CD14-positive monocyte (primary cell): ENCODE measurements around the gene ZSCAN12. TPM values are rescaled to one million over a fixed set of nuclear protein-coding genes. Genes with fewer than 3 reads are reported as not detected.

Source experiments
- DNase-seq, 3 donors: peaks; one replicate each; pipeline ENCODE4 v3.0.0-alpha.2; 2011 to 2022
- H2AFZ ChIP-seq: 2 replicates; pipeline ENCODE4 v1.6.0; 2012; ENCODE audit warnings: mild to moderate bottlenecking, low read depth, low read length, inconsistent platforms; ENCODE audit not compliant: insufficient read depth, poor library complexity, severe bottlenecking
- H3K27ac ChIP-seq, 2 donors: 1 replicate in 1 of 2; 2 replicates in 1 of 2; pipeline ENCODE4 v1.5.1; 2012 to 2013; ENCODE audit warnings: low read length in 2 of 2, control low read depth in 1 of 2, inconsistent platforms in 1 of 2, low read depth in 1 of 2, mild to moderate bottlenecking in 1 of 2
- H3K27me3 ChIP-seq, 2 donors: one replicate each; pipeline versions ENCODE4 v1.6.0 to v1.6.1; 2011 to 2013; ENCODE audit warnings: low read length in 2 of 2; ENCODE audit not compliant: control insufficient read depth in 2 of 2, insufficient read depth in 2 of 2
- H3K36me3 ChIP-seq, 2 donors: replicated peaks in 1 of 2; 1 replicate in 1 of 2; 2 replicates in 1 of 2; pipeline versions ENCODE4 v1.5.1 to v1.6.1; 2012 to 2013; ENCODE audit warnings: low read length in 2 of 2, control low read depth in 1 of 2, inconsistent platforms in 1 of 2, mild to moderate bottlenecking in 1 of 2; ENCODE audit not compliant: insufficient read depth in 2 of 2, control insufficient read depth in 1 of 2
- H3K4me1 ChIP-seq, 2 donors: 1 replicate in 1 of 2; 2 replicates in 1 of 2; pipeline versions ENCODE4 v1.5.1 to v1.6.1; 2012 to 2013; ENCODE audit warnings: low read length in 2 of 2, control low read depth in 1 of 2, inconsistent platforms in 1 of 2, mild to moderate bottlenecking in 1 of 2, moderate library complexity in 1 of 2; ENCODE audit not compliant: insufficient read depth in 2 of 2, control insufficient read depth in 1 of 2
- H3K4me2 ChIP-seq: replicated peaks from 2 replicates; pipeline ENCODE3; 2012; ENCODE audit warnings: low read length, moderate library complexity, mild to moderate bottlenecking; ENCODE audit not compliant: poor library complexity, severe bottlenecking; ENCODE audit errors: extremely low read depth
- H3K4me3 ChIP-seq, 3 experiments: fragments of 200-600 bp in 1 of 3; sonication (generic) in 1 of 3; replicated peaks in 1 of 3; 1 replicate in 2 of 3; 2 replicates in 1 of 3; pipeline ENCODE4 v1.5.1; 2011 to 2013; ENCODE audit warnings: low read length in 3 of 3, mild to moderate bottlenecking in 3 of 3, control low read depth in 2 of 3, low read depth in 2 of 3, inconsistent platforms in 1 of 3, moderate library complexity in 1 of 3
- H3K79me2 ChIP-seq: 2 replicates; pipeline ENCODE4 v1.6.0; 2012; ENCODE audit warnings: mild to moderate bottlenecking, control low read depth, inconsistent platforms, low read length, moderate library complexity; ENCODE audit not compliant: insufficient read depth
- H3K9ac ChIP-seq: 2 replicates; pipeline ENCODE4 v1.6.0; 2017; ENCODE audit warnings: low read length, mild to moderate bottlenecking; ENCODE audit not compliant: insufficient read depth, poor library complexity, severe bottlenecking
- H3K9me3 ChIP-seq, 2 donors: replicated peaks in 1 of 2; 1 replicate in 1 of 2; 2 replicates in 1 of 2; pipeline versions ENCODE4 v1.5.1 to v1.6.1; 2012 to 2013; ENCODE audit warnings: low read length in 2 of 2, control low read depth in 1 of 2; ENCODE audit not compliant: control insufficient read depth in 1 of 2, insufficient read depth in 1 of 2
- H4K20me1 ChIP-seq: 2 replicates; pipeline ENCODE4 v1.6.0; 2012; ENCODE audit warnings: mild to moderate bottlenecking, low read length, control low read depth, moderate library complexity; ENCODE audit not compliant: insufficient read depth
- H3K27ac Mint-ChIP-seq, 7 donors: one replicate each; pipeline ENCODE4 v1.8.0; 2020; ENCODE audit warnings: mild to moderate bottlenecking in 7 of 7, mixed read lengths in 7 of 7, moderate library complexity in 6 of 7, inconsistent platforms in 2 of 7
- H3K27me3 Mint-ChIP-seq, 3 donors: one replicate each; pipeline ENCODE4 v1.8.0; 2021 to 2022; ENCODE audit warnings: low read depth in 3 of 3, mild to moderate bottlenecking in 3 of 3, mixed read lengths in 3 of 3, moderate library complexity in 3 of 3, inconsistent platforms in 1 of 3
- H3K36me3 Mint-ChIP-seq, 2 donors: one replicate each; pipeline ENCODE4 v1.8.0; 2020; ENCODE audit warnings: mixed read lengths in 2 of 2, inconsistent platforms in 1 of 2, mild to moderate bottlenecking in 1 of 2
- H3K4me1 Mint-ChIP-seq: one replicate; pipeline ENCODE4 v1.8.0; 2020; ENCODE audit warnings: mild to moderate bottlenecking, mixed read lengths
- H3K4me3 Mint-ChIP-seq, 2 donors: one replicate each; pipeline ENCODE4 v1.8.0; 2020; ENCODE audit warnings: mild to moderate bottlenecking in 2 of 2, mixed read lengths in 2 of 2, moderate library complexity in 1 of 2
- H3K9me3 Mint-ChIP-seq, 7 donors: one replicate each; pipeline ENCODE4 v1.8.0; 2020 to 2022; ENCODE audit warnings: mixed read lengths in 7 of 7, mild to moderate bottlenecking in 6 of 7, moderate library complexity in 6 of 7, inconsistent platforms in 2 of 7
- CTCF ChIP-seq: fragments of 200-600 bp; IDR thresholded peaks from one replicate; pipeline ENCODE4 v1.8.0; 2022; ENCODE audit warnings: antibody characterized with exemption, mild to moderate bottlenecking
- WGBS: methylation state at CpG from one replicate; pipeline ENCODE4 v1.1.5; 2013; ENCODE audit warnings: missing lambda C conversion rate; ENCODE audit not compliant: insufficient coverage; 5-methylcytosine and 5-hydroxymethylcytosine counted together
- intact Hi-C, 2 donors: fragments of 100-400 bp; cut with micrococcal nuclease; formaldehyde crosslinking; loops; one replicate each; pipeline versions ENCODE4 v1.15.0 to v1.15.1; 2023
- polyA plus RNA-seq, 3 donors: library from polyadenylated mRNA; depleted of rRNA in 1 of 3; unstranded in 2 of 3; stranded (reverse) in 1 of 3; fragments of 300-500 nt in 2 of 3; fragments of >200 nt in 1 of 3; fragmentation: Illumina TruSeq in 2 of 3; gene quantifications; 1 replicate in 2 of 3; 2 replicates in 1 of 3; pipeline ENCODE4 v1.2.3, GENCODE V29; 2012 to 2021
- small RNA-seq: library from RNA; depleted of rRNA; stranded (forward); fragments of <200 nt; gene quantifications from one replicate; pipeline ENCODE3, GENCODE V24; 2012; ENCODE audit warnings: low read depth; ENCODE audit not compliant: insufficient read length

Gene ZSCAN12
- polyA plus RNA-seq, 3 donors, result 0.50 to 0.79 (median 0.73) TPM

DNA sequence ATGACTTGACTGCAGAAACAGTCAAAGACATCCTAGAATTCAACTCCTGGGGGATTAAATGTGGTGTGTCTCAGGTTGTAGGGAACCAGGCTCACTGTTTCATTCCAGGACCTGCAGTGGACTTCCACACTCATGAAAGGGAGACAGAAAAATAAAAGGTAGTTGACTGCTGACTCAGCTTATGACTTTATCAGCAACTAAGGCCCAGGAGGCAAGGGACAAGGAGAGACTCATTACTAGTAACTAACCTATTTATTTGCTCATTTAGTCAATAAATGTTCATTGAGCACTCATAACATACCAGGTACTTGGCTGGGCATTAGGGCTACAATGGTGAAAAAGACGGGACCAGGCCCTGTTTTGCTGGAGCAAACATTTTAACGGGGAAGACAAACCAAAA, 66.5 kb downstream of the ZSCAN12 start:
- no peak overlapping the region for H3K4me3 ChIP-seq
- TF ChIP-seq CTCF, result no peak
- no peaks in the 10 kb centered on the region for H4K20me1 ChIP-seq
- H3K9ac ChIP-seq, result no peak overlapping the region
- intact Hi-C loops, result loop anchor here (10.0 kb wide), 3 partner anchors 68 to 1198 kb away; partner anchors contain the start of genes ZNF165 (in 1 of the 2) and ZSCAN26 (in 1 of the 2)
- WGBS, result no CpG with 5 or more reads among the region's 2 CpGs
- H3K4me2 ChIP-seq, result no peak overlapping the region
- H3K36me3 Mint-ChIP-seq, result peaks cover 0 to 2% of the 10 kb centered on the region in 2 donors
- no peak overlapping the region for H2AFZ ChIP-seq
- no peaks in the 10 kb centered on the region for H3K79me2 ChIP-seq
- peaks cover 5% of the 10 kb centered on the region for H3K4me1 Mint-ChIP-seq
- H3K4me3 Mint-ChIP-seq, result no peak overlapping the region
- no peaks in the 10 kb centered on the region for H3K27me3 ChIP-seq
- H3K27ac ChIP-seq, result no peak overlapping the region
- H3K9me3 ChIP-seq, result peaks cover 0 to 9% of the 10 kb centered on the region in 2 donors
- H3K9me3 Mint-ChIP-seq, result peaks cover 6 to 15% (median 12%) of the 10 kb centered on the region in 7 donors
- no peak overlapping the region for H3K27ac Mint-ChIP-seq
- H3K4me1 ChIP-seq, result peaks cover 15 to 16% of the 10 kb centered on the region in 2 donors
- H3K27me3 Mint-ChIP-seq, result no peaks in the 10 kb centered on the region
- no peak for DNase-seq
- no peaks in the 10 kb centered on the region for H3K36me3 ChIP-seq

DNA sequence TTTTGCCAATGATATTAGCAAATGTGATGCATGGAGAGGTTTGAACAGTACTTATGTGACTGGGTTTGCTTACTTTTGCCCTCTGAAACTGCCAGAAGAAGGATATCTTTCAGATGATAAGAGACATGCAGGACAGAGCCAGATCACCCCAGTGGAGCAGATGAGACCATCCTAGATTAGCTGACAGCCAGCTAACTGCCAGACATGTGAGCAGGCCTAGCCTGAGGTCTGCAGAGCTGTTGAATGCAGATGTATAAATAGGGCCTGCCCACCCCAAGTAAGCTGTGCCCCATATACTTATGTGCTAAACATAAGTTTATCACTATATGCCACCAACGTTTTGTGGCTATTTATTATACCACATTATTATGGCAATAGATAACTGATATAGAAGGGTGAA, 69.5 kb downstream of the ZSCAN12 start:
- DNase-seq, result no peak
- Mint-ChIP-seq H3K4me3 (no peak overlapping the region), H3K27me3 (no peaks in the 10 kb centered on the region), H3K9me3 (peaks cover 22 to 39% (median 33%) of the 10 kb centered on the region in 7 donors), H3K4me1 (peaks cover 5% of the 10 kb centered on the region), H3K36me3 (peaks cover 10 to 11% of the 10 kb centered on the region in 2 donors), H3K27ac (no peak overlapping the region)
- H3K9me3 ChIP-seq, result peaks cover 26 to 29% of the 10 kb centered on the region in 2 donors
- no peaks in the 10 kb centered on the region for H4K20me1 ChIP-seq
- no peak overlapping the region for H3K4me2 ChIP-seq
- intact Hi-C loops, result loop anchor here (10.0 kb wide), 3 partner anchors 65 to 1195 kb away; partner anchors contain the start of genes ZNF165 (in 1 of the 2) and ZSCAN26 (in 1 of the 2)
- peaks cover 0 to 14% of the 10 kb centered on the region in 2 donors for H3K36me3 ChIP-seq
- H3K27ac ChIP-seq, result no peak overlapping the region
- peaks cover 3% of the 10 kb centered on the region in 2 donors for H3K4me1 ChIP-seq
- H2AFZ ChIP-seq, result no peak overlapping the region
- H3K79me2 ChIP-seq, result no peaks in the 10 kb centered on the region
- WGBS, result no CpG with 5 or more reads among the region's 1 CpG
- no peak overlapping the region for H3K9ac ChIP-seq
- no peak overlapping the region for H3K4me3 ChIP-seq
- TF ChIP-seq CTCF, result no peak
- H3K27me3 ChIP-seq, result no peaks in the 10 kb centered on the region

Small RNA genes within 50 kb of the gene (small RNA-seq; reads per million reads assigned to genes)
- gene RNU2-45P, result not detected

Other genes with a start within 250 kb of the ZSCAN12 start
- 10 to 100 TPM in 1 of 3 donors, 1 to 10 TPM in 2; 2.2 to 11.6 (median 5.0) TPM for gene ZSCAN9, start 174.5 kb downstream of the ZSCAN12 start, polyA plus RNA-seq
- gene ZKSCAN4, start 147.5 kb downstream of the ZSCAN12 start, polyA plus RNA-seq, result 1 to 10 TPM; 1.5 to 2.0 (median 1.6) TPM
- gene NKAPL, start 140.4 kb downstream of the ZSCAN12 start, polyA plus RNA-seq, result 1 to 10 TPM in 1 of 3 donors, under 1 TPM in 2; 0.12 to 1.1 (median 0.94) TPM
- 1 to 10 TPM; 3.4 to 8.3 (median 3.5) TPM for gene ZSCAN26, start 132.6 kb downstream of the ZSCAN12 start, polyA plus RNA-seq
- under 1 TPM; 0.15 to 0.36 (median 0.17) TPM for gene PGBD1, start 118.2 kb downstream of the ZSCAN12 start, polyA plus RNA-seq
- under 1 TPM in 2 of 3 donors, not detected in 1; 0.25 to 0.35 TPM for gene ZSCAN31, start 63.6 kb downstream of the ZSCAN12 start, polyA plus RNA-seq
- 1 to 10 TPM in 2 of 3 donors, under 1 TPM in 1; 0.36 to 1.7 (median 1.6) TPM for gene ZKSCAN3, start 49.8 kb downstream of the ZSCAN12 start, polyA plus RNA-seq
- not detected for gene ZSCAN23, start 43.7 kb upstream of the ZSCAN12 start, polyA plus RNA-seq
- not detected for gene GPX6, start 116.0 kb upstream of the ZSCAN12 start, polyA plus RNA-seq
- not detected for gene GPX5, start 126.1 kb upstream of the ZSCAN12 start, polyA plus RNA-seq